ENCODE data around the gene ZFP36L1. TPM values are rescaled to one million over a fixed set of nuclear protein-coding genes. Genes with fewer than 3 reads are reported as not detected.

Gene ZFP36L1
- total RNA-seq, 1 experiment from 2014 or later = 102 TPM

DNA sequence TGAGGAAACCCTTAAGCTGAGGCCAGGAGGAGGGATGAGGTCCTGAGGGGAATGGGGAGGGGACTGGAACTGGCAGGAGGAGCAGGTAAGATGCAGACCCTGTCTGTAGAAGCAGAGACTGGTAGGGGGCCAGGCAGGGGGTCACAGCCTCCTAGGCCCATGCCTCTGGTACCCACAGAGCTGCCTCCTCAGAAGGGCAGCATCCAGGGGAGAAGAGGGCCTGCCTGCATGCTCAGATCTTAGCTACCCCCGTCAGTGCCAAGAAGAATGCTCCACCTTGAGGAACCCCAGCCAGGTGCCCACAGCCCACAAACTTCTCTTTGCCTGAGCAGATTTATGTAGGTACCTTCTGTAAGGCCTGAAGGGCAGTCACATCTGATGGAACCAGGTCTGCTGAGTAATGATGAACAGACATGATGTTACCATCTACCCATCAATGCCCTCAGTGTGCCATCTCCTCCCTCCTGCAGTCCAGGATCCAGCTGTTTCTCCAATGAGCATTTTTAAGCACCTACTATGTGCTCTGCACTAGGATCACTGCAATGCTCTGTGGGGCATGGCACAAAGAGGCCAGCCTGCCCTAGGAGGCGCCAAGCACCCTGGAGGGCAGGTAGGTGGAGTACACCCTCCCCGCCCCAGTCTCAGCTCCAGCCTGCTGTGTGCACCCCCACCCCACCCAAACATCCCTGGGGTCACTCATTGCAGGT, 24.8 kb upstream of the ZFP36L1 start:
- in situ Hi-C loops (cut with HindIII; ENCODE audit: low pct_unique_long_range_greater_than_20kb, low sequenced_read_pairs) = no loop called here
- DNase-seq (ENCODE audit: low read depth) = no peak

- in situ Hi-C loops (cut with HindIII; ENCODE audit: low pct_unique_long_range_greater_than_20kb, low sequenced_read_pairs) = no loop called here
- no peak for DNase-seq (ENCODE audit: low read depth)
These were observed 24.1 kb upstream of the ZFP36L1 start for GRCh38 chr14:68816943-68817430.

DNA sequence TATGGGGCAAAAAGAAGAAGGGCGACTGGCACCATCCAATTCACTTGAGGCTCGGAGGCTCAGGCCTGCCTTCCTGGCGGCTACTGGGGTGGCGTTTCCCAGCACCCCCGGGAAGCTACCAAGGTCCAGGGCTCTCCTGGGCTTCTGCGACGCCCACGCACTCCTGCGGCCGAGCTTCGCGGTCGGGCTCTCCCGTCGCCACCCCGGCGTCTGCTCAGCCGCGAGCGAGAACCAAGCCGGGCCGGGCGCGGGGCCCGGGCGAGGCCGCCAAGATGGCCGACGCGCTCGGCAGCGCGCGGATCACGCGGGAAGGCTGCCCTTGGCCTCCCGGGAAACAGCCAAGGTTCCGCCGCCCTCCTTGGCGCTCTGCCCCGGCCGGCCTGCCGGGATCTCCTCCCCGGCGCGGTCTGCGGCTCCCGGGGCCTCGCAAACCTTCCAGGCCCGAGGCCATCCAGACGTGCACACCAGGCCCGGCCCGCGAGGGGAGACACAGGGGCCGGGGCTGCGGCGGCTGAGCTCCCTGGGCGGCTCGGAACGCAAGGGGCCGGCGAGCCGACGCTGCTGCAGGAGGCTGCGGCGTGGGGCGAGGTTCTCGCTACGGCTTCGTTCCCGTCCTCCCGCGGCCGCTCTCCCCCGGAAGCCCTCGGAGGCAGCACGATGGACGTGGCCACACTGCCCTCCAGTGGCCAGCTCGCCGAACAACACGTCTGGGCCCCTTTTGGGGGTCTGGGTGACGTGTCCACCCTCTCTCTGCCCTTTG, 23.5 kb upstream of the ZFP36L1 start:
- peak; percentile 88 for DNase-seq (ENCODE audit: low read depth)
- in situ Hi-C loops (cut with HindIII; ENCODE audit: low pct_unique_long_range_greater_than_20kb, low sequenced_read_pairs) = no loop called here

- in situ Hi-C loops (cut with HindIII; ENCODE audit: low pct_unique_long_range_greater_than_20kb, low sequenced_read_pairs) = no loop called here
- no peak for DNase-seq (ENCODE audit: low read depth)
These were observed 22.7 kb upstream of the ZFP36L1 start for GRCh38 chr14:68815298-68816182.

DNA sequence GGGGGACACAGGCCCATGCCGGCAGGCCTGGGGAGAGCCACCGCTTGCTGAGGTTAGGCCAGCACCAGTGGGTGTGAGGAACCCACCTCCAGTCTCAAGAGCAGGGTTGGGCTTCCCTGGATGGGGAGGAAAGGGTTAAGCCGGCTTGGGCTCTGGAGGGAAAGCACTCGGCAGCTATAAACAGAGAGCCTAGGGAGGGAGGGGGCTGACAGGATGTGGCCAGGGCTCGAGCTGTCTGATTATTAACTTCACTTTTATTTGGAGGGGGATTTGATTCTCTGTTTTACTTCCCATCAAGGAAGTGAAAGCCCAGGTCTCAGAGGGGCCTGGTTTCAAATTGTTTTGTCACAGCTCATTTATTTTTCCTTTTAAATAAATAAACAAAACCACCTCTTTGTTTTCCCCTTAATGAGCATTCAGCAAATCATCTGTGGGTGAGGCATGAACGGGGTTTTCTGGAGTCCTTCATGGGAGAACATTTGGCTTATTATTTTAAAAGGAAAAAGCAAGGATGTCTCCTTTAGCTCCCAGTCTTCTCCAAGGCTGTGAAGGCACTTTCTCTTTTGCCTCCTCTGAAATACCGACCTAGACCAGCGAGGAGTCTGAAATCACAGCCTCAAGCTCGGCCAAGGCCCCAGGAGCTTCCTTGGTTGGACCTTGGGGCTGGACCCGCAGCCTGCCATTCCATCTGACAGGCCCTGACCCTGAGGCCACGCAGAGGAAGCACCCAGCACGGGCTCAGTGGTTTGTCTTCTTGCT, 21.9 kb upstream of the ZFP36L1 start:
- in situ Hi-C loops (cut with HindIII; ENCODE audit: low pct_unique_long_range_greater_than_20kb, low sequenced_read_pairs) = no loop called here
- peak; percentile 96 for DNase-seq (ENCODE audit: low read depth)

DNA sequence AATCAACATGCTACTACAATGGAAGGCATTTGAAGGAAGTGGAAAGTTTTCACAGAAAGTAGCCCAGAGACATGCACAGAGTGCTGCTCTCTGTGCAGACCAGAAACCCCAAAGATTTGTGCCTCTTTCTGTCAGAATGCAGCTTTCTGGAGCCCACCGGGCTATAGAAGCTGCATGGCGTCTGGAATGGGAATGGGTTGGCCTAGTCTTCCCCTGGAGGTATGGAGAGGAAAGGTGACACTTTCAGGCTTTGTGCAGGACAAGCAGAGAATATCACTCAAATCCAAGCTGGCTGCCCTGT, 21.3 kb upstream of the ZFP36L1 start:
- no peak for DNase-seq (ENCODE audit: low read depth)
- in situ Hi-C loops (cut with HindIII; ENCODE audit: low pct_unique_long_range_greater_than_20kb, low sequenced_read_pairs) = no loop called here

DNA sequence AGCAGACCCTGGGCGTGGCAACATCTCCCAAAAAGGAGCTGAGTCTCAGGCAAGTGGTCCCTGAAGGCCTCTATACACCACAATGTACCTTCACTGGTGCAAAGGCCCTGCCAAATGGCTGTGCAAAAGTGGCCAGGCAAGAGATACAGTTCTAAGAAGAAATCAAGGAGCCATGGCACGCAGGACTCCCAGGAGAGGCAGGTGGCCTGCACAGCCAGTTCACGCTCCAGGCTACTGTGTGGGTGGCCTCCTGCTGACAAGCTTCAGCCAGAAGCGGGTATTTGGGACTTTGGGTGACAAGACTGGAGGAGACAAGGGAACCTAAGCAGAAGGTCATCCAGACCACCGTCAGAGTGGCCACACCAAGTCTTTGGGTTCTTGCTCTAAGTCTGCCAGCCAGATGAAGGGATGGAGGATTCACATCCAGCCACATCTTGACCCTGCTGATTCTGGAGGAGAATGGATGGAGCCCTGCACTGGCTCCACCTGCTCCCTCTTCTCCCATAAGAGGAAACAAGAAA, 20.5 kb upstream of the ZFP36L1 start:
- no peak for DNase-seq (ENCODE audit: low read depth)
- in situ Hi-C loops (cut with HindIII; ENCODE audit: low pct_unique_long_range_greater_than_20kb, low sequenced_read_pairs) = no loop called here

DNA sequence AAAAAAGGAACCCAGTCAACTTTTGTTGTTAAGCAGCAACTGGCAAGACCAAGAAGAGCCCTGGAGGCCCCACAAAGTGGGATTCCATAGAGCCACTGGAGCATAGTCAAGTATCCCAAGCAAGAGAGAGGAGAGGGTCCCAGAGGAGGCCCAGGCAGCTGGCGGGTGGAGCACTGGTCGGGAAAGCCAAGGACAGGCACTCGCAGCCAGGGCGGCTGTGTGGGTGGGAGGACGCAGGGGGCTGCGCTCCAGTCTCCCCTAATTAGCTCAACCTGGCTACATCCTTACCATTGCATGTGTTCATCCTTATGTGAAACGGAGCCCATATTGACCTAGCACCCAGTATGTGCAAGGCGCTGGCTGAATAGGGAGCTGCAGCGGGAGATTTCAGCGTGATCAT, 18.3 kb upstream of the ZFP36L1 start:
- in situ Hi-C loops (cut with HindIII; ENCODE audit: low pct_unique_long_range_greater_than_20kb, low sequenced_read_pairs) = no loop called here
- no peak for DNase-seq (ENCODE audit: low read depth)

GRCh38 chr14:68810173-68811153, 17.6 kb upstream of the ZFP36L1 start:
- DNase-seq (ENCODE audit: low read depth) = no peak
- in situ Hi-C loops (cut with HindIII; ENCODE audit: low pct_unique_long_range_greater_than_20kb, low sequenced_read_pairs) = no loop called here

DNA sequence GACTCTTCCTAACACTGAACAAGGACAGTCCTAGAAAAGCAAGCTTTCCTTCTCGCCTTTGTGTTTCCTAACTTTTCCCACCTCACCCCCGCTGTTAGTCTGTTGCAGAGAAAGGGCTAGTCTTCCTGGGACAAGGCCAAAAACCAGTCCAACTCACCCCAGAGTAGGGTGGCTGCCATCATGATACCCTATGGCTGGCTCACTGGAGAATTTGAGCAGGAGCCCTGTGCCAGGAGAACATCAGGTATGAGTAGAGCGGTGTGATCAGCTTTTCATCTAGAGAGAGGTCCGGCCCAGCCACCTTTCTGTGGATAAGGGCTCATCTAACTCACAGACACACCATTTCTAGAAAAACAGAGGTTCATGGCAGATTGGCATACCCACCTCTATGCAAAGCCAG, 16.7 kb upstream of the ZFP36L1 start:
- in situ Hi-C loops (cut with HindIII; ENCODE audit: low pct_unique_long_range_greater_than_20kb, low sequenced_read_pairs) = no loop called here
- DNase-seq (ENCODE audit: low read depth) = no peak

GRCh38 chr14:68808696-68809480, 16.0 kb upstream of the ZFP36L1 start:
- DNase-seq (ENCODE audit: low read depth) = no peak
- in situ Hi-C loops (cut with HindIII; ENCODE audit: low pct_unique_long_range_greater_than_20kb, low sequenced_read_pairs) = no loop called here

DNA sequence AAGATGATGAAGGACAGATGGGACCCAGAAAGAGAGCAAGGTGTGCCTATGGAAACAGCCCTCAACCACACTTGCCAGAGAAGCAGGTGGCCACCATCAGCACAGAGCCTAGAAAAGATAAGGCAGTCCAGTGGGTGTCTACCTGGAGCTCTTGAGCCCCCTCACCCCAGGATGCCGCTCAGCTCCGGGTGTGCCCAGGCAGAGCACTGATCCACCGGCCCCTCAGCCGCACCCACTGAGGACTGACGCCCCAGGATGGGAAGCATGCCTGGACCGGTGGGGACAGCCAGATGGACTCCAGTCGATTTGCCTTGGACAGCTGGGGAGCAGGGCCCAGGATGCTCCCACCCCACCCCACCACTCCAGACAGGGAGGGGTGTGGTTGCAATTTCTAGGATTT, 15.1 kb upstream of the ZFP36L1 start:
- in situ Hi-C loops (cut with HindIII; ENCODE audit: low pct_unique_long_range_greater_than_20kb, low sequenced_read_pairs) = no loop called here
- DNase-seq (ENCODE audit: low read depth) = no peak

- DNase-seq (ENCODE audit: low read depth) = no peak
- in situ Hi-C loops (cut with HindIII; ENCODE audit: low pct_unique_long_range_greater_than_20kb, low sequenced_read_pairs) = no loop called here
These were observed 14.3 kb upstream of the ZFP36L1 start for GRCh38 chr14:68807148-68807600.

DNA sequence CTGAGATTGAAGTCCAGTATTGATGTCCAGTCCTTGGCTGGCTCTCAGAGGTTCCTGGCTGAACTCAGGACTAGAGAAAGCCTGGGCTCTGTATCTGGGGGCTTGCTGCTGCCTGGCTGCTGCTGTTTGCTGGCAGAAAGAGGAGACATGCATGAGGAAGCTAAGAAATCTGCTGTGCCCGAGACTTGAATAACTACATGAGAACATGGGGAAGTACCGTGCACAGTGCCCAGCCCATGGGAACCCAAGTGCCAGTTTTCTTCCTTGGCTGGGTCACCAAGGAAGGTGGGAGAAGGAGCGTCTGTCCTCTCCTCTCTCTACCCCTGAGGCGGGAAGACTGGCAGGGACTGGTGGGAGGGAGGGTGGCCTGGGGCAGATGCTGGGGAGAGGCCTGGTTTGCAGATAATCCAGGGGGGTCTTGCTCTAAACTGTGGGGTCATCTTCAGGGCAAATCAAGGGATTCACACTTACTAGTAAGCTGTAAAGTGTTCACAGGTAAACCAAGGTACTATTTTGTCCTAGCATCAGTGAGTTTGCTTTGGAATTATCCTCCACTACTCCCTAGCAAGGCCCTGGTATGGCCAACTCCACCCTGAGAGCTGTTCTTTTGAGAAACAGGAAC, 13.8 kb upstream of the ZFP36L1 start:
- in situ Hi-C loops (cut with HindIII; ENCODE audit: low pct_unique_long_range_greater_than_20kb, low sequenced_read_pairs) = no loop called here
- no peak for DNase-seq (ENCODE audit: low read depth)

DNA sequence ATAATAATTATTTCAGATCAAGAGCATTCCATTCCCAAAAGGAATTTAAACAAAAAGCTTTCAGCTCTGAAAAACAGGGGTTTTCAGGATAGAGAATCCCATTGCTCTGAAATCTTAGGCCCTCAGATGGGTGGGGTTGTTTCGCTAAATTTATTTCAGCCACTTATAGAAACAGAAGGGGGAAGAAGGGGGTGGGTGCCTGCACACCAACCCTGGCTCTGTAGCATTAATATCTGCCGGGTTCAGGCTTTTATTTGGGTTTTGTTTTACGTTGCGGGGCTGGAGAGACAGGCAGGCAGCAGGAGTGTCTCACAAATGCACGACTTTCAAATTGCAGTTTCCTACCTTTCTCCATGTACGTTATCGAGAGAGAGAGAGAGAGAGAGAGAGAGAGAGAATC, 12.5 kb upstream of the ZFP36L1 start:
- DNase-seq (ENCODE audit: low read depth) = no peak
- in situ Hi-C loops (cut with HindIII; ENCODE audit: low pct_unique_long_range_greater_than_20kb, low sequenced_read_pairs) = no loop called here

GRCh38 chr14:68801631-68802030, 8.8 kb upstream of the ZFP36L1 start:
- in situ Hi-C loops (cut with HindIII; ENCODE audit: low pct_unique_long_range_greater_than_20kb, low sequenced_read_pairs) = no loop called here

More at GRCh38 chr14:68801631-68802030, 8.8 kb upstream of the ZFP36L1 start:
- DNase-seq (ENCODE audit: low read depth) = no peak
